Amygdala (tissue), 56 donors: ENCODE results near the gene BIN2.
A peak's percentile ranks its signal among the peaks of the same experiment; 100 is the strongest.
"Not testable (repeated sequence)": the region's sequence is repeated elsewhere in the genome, so short reads cannot be mapped to it uniquely, and the experiment has no call there.

Experiments
- DNase-seq, 56 donors: peaks; one replicate each; lab custom pipeline; 2025; lab: John Stamatoyannopoulos, UW

The BIN2 gene

GRCh38 chr12:51265024-51265423 is 59.0 kb downstream of the BIN2 start:
- DNase-seq, result no peak

GRCh38 chr12:51264297-51264696 is 59.7 kb downstream of the BIN2 start:
- DNase-seq, result no peak

GRCh38 chr12:51263341-51263740 is 60.6 kb downstream of the BIN2 start:
- no peak for DNase-seq

- peak in 2 of 56 donors; percentile 22 to 36 for DNase-seq
Observed at GRCh38 chr12:51262758-51263177, 61.2 kb downstream of the BIN2 start.

- DNase-seq, result not testable (repeated sequence)
Observed at GRCh38 chr12:51259600-51259999, 64.4 kb downstream of the BIN2 start.

- DNase-seq, result no peak
Observed at GRCh38 chr12:51254536-51254935, 69.4 kb downstream of the BIN2 start.

GRCh38 chr12:51253276-51253675 is 70.7 kb downstream of the BIN2 start:
- DNase-seq, result no peak

GRCh38 chr12:51247523-51248206 is 76.3 kb downstream of the BIN2 start:
- no peak for DNase-seq

- DNase-seq, result peak in 2 of 56 donors; percentile 12 to 16
Observed at GRCh38 chr12:51246254-51246853, 77.6 kb downstream of the BIN2 start.

- no peak for DNase-seq
Observed at GRCh38 chr12:51245476-51246253, 78.3 kb downstream of the BIN2 start.

- no peak for DNase-seq
Observed at GRCh38 chr12:51244269-51244668, 79.7 kb downstream of the BIN2 start.

- no peak for DNase-seq
Observed at GRCh38 chr12:51242876-51243275, 81.1 kb downstream of the BIN2 start.

GRCh38 chr12:51242120-51242519 is 81.9 kb downstream of the BIN2 start:
- DNase-seq, result peak in 2 of 56 donors; percentile 14 to 24

GRCh38 chr12:51240971-51241370 is 83.0 kb downstream of the BIN2 start:
- DNase-seq, result no peak

- DNase-seq, result peak; percentile 37 to 97 (median 90)
Observed at GRCh38 chr12:51238510-51239334, 85.3 kb downstream of the BIN2 start, which contains the start of gene DAZAP2. TSS of gene DAZAP2 (plus strand) at chr12:51238826. CDS start at chr12:51238908, 82 bp downstream.

- no peak for DNase-seq
Observed at GRCh38 chr12:51238037-51238509, 85.9 kb downstream of the BIN2 start.

- no peak for DNase-seq
Observed at GRCh38 chr12:51234530-51234929, 89.4 kb downstream of the BIN2 start.

GRCh38 chr12:51232642-51233041 is 91.3 kb downstream of the BIN2 start:
- DNase-seq, result no peak
